HG03135 (cell line): ENCODE measurements around the gene ADAM33.

Experiments used
- ATAC-seq: cut with Tn5 transposase; IDR thresholded peaks from one replicate; pipeline ENCODE4 v1.9.1; 2021; ENCODE audit warnings: mild to moderate bottlenecking, moderate library complexity; ENCODE audit not compliant: unreplicated experiment

ADAM33 gene, protein sequence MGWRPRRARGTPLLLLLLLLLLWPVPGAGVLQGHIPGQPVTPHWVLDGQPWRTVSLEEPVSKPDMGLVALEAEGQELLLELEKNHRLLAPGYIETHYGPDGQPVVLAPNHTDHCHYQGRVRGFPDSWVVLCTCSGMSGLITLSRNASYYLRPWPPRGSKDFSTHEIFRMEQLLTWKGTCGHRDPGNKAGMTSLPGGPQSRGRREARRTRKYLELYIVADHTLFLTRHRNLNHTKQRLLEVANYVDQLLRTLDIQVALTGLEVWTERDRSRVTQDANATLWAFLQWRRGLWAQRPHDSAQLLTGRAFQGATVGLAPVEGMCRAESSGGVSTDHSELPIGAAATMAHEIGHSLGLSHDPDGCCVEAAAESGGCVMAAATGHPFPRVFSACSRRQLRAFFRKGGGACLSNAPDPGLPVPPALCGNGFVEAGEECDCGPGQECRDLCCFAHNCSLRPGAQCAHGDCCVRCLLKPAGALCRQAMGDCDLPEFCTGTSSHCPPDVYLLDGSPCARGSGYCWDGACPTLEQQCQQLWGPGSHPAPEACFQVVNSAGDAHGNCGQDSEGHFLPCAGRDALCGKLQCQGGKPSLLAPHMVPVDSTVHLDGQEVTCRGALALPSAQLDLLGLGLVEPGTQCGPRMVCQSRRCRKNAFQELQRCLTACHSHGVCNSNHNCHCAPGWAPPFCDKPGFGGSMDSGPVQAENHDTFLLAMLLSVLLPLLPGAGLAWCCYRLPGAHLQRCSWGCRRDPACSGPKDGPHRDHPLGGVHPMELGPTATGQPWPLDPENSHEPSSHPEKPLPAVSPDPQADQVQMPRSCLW

GRCh38 chr20:3681931-3682781 lies at the start of gene ADAM33:
Gene ADAM33 (minus strand): TSS chr20:3682010. CDS start chr20:3682004, 6 bp downstream.
- ATAC-seq: no peak

DNA sequence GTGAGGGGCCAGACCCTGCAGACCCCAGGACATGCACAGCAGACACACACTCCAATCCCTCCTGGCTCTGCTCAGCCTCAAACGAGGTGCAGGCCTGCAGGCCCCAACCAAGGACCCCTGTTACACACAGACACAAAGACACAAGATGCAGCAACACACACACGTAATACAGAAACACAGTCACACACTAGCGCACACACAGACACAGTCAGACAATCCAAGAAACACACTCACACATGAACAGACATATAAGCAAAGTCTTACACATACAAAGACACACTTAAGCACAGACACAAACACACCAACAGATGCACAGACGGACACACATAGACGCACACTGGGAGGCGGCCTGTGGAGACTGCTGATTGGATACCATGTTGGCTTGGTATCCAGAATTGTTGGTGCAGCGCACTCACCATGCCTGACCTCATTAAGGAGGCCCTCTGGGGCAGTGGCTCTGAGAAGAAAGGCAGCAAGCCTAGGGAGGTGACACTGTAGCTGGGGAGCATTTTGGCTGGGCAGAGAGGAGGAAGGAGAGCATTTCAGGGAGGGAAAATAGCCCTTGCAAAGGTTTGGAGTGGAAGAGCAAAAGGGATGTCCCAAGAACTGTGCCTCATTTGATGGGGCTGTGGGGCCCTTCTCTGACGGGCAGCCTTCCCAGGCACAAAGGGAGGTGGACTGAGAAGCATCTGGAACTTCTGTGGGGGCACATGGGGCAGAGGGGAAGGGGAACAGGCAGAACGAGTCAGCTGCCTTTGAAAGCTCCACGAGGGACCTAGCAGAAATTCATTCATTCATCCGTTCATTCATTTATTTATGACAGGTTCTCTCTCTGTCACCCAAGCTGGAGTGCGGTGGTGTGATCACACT lies 49.2 kb upstream of the ADAM33 start:
- no peak for ATAC-seq

DNA sequence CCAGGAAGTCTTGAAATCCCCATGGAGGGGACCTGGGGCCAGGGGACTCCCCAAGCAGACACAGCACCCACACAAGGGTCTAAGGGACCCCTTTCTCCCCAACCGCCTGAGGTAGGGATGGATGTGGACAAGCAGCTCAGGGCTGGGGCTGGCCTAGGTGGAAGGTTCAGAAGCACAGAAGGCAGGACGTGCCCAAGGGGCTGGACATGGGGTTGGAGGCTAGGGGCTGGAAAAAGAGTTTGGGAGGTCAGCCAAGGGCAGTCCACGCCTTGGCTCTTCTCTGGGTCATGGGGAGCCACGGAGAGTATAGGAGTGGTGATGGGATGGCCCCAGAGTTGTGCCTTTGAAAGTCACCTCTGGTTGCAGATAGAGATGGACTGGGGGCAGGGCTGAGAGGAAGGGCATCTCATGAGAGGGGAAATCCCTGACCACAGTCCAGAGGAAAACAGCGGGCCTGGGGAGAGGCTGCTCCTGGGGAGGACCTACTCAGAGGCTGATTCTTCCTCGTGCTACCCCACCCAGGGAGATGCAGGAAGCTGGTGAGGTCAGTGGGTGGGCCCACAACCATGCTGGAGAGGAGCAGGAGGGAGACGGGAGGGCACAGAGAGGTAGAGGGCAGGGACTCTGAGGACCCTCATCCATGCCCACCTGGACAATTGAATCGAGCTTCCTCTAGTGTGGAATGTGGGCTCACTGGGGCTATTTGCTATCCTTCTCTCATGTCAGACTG lies 48.2 kb upstream of the ADAM33 start:
- no peak for ATAC-seq

DNA sequence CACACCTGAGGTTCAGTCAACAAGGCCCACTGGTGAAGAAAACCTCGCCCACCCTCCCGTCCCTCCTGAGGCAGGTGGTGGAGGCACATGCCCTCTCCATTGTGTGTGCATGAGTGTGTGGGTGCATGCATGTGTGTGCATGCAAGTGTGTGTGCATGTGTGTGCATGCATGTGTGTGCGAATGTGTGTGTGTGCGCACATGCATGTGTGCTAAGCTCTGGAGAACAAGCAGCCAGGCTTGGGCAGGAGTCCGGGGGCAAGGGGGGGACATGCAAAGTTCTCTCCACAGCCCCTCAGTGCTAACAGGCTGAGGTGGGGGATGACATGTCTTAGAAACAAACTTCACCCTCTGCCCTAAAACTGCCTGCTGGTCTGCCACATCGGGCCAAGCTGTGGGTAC lies 47.6 kb upstream of the ADAM33 start:
- ATAC-seq: no peak

DNA sequence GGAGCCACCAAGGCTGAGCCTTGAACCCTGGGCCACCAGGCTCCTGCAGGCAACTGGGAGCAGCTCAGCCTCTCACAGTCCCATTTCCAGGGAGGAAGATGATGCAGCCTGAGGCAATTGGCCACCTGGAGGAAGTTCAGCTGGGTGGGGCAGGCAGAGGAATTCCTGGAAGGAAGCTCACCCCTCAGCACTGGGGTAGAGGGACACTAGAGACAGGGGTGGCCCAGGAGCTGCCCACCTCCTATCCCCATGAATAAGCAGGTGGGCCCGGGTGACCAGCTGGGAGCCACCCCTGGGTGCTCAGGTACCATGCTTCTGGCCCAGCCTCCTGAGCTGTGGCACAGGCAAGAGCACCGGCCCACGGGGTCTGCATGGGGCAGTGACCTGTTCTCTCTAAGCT lies 47.1 kb upstream of the ADAM33 start:
- no peak for ATAC-seq

DNA sequence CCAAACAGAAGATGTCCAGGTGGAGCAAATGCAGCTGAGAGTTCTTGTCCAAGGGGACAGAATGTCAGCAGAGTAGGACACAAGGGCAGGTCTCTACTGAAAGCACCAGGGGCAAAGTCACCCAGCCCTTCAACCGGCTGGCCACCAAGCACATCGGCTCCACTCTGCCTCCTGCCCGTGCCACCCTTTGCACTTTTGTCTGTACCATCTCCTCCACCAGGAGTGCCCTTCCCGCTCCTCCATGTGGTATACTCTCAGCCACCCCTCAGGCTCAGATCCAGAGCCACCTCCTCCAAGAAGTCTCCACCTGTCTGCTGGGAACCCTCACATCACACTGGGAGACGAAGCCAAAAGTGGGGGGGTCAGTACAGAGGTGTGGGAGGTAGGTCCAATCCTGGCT lies 46.5 kb upstream of the ADAM33 start:
- ATAC-seq: no peak

DNA sequence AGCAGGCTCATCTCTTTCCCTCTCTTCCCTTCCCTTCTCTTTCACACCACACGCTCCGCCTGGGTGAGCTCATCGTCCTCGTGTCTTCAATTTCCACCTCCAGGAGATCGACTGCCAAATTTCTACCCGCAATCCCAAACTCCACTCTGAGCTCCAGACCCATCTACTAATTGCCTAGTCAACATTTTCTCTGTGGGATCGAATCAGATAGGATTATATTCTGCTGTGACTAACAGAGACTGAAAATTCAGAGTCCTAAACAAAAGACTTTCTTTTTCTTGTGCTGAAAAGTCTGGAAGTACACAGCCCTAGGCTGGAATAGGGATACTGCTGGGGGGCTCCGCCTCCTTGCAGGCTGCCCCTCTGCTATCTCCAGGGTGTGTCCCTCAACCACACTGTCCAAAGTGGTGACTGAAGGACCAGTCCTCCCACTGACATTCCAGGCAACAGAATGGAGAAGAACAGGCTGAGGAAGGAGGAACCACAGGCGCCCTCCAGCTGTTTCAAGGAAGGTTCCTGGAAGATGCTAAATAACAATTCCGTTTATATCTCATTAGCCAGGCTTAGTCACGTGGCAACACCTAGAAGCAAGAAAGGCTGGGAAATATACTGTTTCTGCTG lies 45.7 kb upstream of the ADAM33 start:
- ATAC-seq: no peak

- ATAC-seq: no peak
Observed at GRCh38 chr20:3724356-3724755, 42.5 kb upstream of the ADAM33 start.

DNA sequence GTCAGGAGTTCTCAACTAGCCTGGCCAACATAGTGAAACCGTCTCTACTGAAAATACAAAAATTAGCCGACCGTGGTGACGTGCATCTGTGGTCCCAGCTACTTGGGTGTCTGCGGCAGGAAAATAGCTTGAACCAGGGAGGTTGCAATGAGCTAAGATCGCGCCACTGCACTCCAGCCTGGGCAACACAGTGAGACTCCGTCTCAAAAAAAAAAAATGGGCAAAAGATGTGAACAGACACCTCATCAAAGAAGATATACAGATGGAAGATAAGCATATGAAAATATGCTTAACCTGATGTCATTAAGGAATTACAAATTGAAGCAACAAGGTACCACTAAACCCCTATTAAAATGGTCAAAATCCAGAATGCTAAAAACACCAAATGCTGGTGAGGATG lies 41.5 kb upstream of the ADAM33 start:
- no peak for ATAC-seq

DNA sequence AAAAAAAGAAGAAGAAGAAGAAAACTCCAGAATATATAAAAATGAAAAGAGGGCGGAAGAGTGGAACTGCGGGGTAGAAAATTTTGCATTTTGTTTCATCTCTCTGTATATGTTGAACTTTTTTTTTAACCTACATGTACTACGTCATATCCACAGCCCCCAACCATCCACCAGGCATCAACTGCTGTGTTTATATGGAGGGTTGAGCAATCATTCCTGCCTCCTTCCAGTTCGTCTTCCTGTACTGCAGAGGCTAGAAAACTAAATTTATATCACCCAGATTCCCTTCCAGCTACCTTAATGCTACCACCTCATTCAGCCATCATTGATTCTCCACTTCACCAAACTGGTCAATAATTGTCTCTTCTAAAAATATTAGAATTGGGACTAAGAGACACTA lies 40.1 kb upstream of the ADAM33 start:
- no peak for ATAC-seq

DNA sequence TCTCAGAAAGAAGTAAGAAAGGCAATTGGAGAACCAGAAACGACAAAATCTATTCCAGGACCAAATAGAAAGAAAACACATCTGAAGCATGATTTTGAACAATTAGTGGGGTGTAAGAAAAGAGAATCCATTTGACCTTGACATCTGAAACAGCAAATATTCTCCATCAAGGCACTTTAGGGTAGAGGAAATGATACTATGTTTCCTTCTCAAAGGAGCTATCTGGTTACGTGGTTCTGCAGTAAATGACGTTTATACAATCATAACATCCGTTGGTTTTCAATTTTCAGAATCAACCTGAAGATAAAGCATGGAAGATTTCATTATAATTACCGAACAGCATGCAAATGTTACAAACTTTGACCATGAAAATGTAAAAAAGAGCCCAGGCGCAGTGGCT lies 38.8 kb upstream of the ADAM33 start:
- no peak for ATAC-seq

DNA sequence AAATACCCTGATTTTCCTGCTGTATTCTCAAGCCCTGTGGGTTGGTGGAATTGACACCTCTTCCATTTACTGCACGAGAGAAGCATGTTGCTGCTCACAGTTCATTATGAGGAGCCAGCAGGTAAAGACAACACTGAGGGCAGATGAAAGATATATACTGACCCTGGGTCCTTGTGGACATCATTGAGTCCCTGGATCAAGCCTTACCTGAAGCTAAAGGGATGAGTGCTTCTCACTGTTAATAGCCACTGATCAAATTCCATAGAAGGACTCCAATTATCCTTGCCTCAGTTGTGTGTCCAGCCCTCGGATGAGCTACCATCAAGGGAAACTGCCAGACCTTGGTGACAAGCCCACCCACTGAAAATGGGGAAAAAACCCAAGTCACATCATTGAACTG lies 38.3 kb upstream of the ADAM33 start:
- ATAC-seq: no peak

- no peak for ATAC-seq
Observed at GRCh38 chr20:3719046-3719445, 37.2 kb upstream of the ADAM33 start.

DNA sequence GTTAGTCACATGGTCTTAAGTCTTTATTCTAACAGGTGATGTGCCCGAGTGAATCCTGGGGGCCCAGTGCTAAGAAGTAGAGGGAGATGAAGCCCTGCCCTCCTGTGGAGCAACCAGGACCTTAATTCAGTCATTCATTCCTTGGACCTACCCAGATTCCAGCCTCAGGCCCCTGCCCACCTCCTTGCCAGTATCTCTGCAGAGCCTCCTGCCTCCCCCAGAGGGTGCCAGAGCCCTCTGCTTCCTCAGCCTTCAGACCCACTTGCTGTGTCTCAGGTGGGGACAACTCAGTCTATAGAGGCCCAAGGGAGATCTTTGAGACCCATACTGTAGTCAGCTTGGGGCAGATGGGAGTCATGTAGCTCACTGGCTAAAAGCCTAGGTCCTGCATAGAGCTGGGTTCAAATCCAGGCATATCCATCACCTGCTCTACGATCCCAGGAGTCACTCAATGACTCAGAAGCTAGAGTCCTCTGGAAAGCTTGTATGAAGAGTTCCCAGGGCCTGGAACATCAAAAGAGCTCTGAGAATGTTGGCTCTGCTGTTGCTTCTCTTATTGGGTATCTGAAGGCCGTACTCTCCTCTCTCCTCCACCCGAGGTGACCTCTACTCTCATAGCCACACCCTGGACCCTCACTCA lies 34.5 kb upstream of the ADAM33 start:
- ATAC-seq: no peak

DNA sequence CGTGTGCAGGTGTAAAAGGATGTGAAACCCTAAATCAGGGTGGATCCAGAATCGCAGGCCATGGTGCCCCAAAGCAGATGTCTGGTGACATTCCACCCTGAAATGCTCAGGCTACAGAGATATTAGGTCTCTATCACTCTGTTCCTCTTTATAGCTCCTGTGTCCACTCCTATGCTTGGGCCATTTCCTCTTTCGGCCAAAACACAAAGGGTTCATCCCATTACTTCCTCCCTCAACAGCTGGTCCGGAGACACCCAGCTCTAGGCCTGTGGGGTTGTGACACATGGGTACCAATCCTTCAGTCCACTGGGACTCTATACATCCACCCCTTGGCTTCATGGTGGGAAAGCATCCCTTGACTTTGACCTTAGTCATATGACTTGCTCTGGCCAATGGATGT lies 32.3 kb upstream of the ADAM33 start:
- no peak for ATAC-seq

GRCh38 chr20:3712279-3712873 lies 30.6 kb upstream of the ADAM33 start, which contains the start of gene SIGLEC1:
Gene SIGLEC1 (minus strand): TSS chr20:3712600. CDS start chr20:3707128, 5,472 bp downstream.
- ATAC-seq: no peak

GRCh38 chr20:3711484-3711941 lies 29.7 kb upstream of the ADAM33 start:
- ATAC-seq: no peak
